SH-SY5Y (cell line): ENCODE measurements around the gene PRKD1.

Experiments used
- GATA2 ChIP-seq: IDR thresholded peaks from 2 replicates; pipeline ENCODE4 v1.6.1; 2011; ENCODE audit warnings: mild to moderate bottlenecking, low read depth, low read length
- GATA3 ChIP-seq: IDR thresholded peaks from 2 replicates; pipeline ENCODE4 v1.6.1; 2011; ENCODE audit warnings: low read depth, mild to moderate bottlenecking, low read length, moderate library complexity

DNA sequence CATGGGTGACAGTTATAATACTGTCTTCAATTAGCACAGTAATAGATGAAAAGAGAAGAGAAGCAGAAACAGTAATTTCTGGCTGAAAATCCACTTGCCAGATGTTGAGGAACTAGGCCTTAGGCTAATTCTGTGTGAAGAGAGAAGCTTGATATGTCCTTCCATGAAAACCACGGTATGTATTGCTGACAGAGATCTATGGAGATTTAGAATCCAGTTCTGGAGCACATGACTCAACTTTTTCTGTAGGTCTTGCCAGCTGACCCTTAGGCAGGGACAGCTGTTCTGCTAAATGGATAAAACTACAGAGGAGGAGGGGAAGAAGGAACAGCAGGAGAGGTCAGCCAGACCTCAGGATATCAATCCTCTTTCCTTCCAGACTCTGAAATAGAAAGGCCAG is 211.5 kb downstream of the PRKD1 start:
- no peak for TF ChIP-seq GATA2
- no peak for TF ChIP-seq GATA3
